K562 (cell line): ENCODE measurements around the gene MRPL40. TPM values are rescaled to one million over a fixed set of nuclear protein-coding genes. Genes with fewer than 3 reads are reported as not detected.

ENCODE experiments used
- ATAC-seq: fragments of 200-7000 bp; cut with Tn5 transposase; 3 replicates; pipeline ENCODE4 v1.9.1; 2020; ENCODE audit warnings: moderate library complexity
- BruUV-seq: library from RNA; stranded (reverse); fragments of 400-500 nt; replicated peaks from 2 replicates; lab custom pipeline; 2021; lab: Mats Ljungman, UMichigan
- CTCF ChIA-PET: fragments of 300-600 bp; formaldehyde crosslinking; extraction: SDS; loops from one replicate; lab custom pipeline; 2021; ENCODE audit warnings: low intra/inter-chr PET ratio; lab: Yijun Ruan, JAX
- POLR2A ChIA-PET: fragments of 300-600, 350-650 bp; sonication (Branson Sonifier 250); formaldehyde crosslinking; extraction: SDS; loops from one replicate; lab custom pipeline; 2021; ENCODE audit warnings: antibody characterized with exemption, inconsistent platforms; lab: Yijun Ruan, JAX
- DNase-seq, 4 experiments: peaks; one replicate each; pipeline versions ENCODE4 v3.0.0 to v3.0.0-alpha.2; 2011 to 2018; ENCODE audit warnings: low spot score in 3 of 4, mixed read lengths in 3 of 4; ENCODE audit errors: extremely low read depth in 1 of 4
- FAIRE-seq: peaks from 2 replicates; lab custom pipeline; 2011; peaks lifted over from hg19 to GRCh38; lab: Jason Lieb, UNC
- H2AFZ ChIP-seq: 2 replicates; pipeline ENCODE4 v1.6.0; 2011; ENCODE audit warnings: low read depth, low read length, control low read depth, inconsistent platforms
- H3K27ac ChIP-seq: fragments of 200-600 bp; 3 replicates; pipeline ENCODE4 v1.8.0; 2011; ENCODE audit warnings: low read depth, mild to moderate bottlenecking, control low read depth, inconsistent platforms, low read length, moderate library complexity, mixed read lengths; ENCODE audit errors: extremely low read depth
- H3K27me3 ChIP-seq, 2 experiments: fragments of 300-600 bp in 1 of 2; 2 replicates in 1 of 2; 3 replicates in 1 of 2; pipeline versions ENCODE4 v1.6.0 to v1.8.0; 2011; ENCODE audit warnings: inconsistent platforms in 2 of 2, low read length in 2 of 2, mild to moderate bottlenecking in 1 of 2, mixed read lengths in 1 of 2, moderate library complexity in 1 of 2; ENCODE audit not compliant: control insufficient read depth in 2 of 2, insufficient read depth in 2 of 2
- H3K36me3 ChIP-seq: fragments of 300-600 bp; 3 replicates; pipeline ENCODE4 v1.8.0; 2011; ENCODE audit warnings: mild to moderate bottlenecking, low read length, inconsistent platforms; ENCODE audit not compliant: control insufficient read depth, insufficient read depth
- H3K4me1 ChIP-seq, 2 experiments: fragments of 200-600 bp in 1 of 2; replicated peaks in 1 of 2; 2 replicates in 1 of 2; 3 replicates in 1 of 2; pipeline versions ENCODE4 v1.5.1 to v1.8.0; 2011; ENCODE audit warnings: inconsistent platforms in 2 of 2, low read length in 2 of 2, mild to moderate bottlenecking in 1 of 2, mixed read lengths in 1 of 2, moderate library complexity in 1 of 2; ENCODE audit not compliant: control insufficient read depth in 2 of 2, insufficient read depth in 2 of 2
- H3K4me2 ChIP-seq: 2 replicates; pipeline ENCODE4 v1.6.1; 2011; ENCODE audit warnings: low read length, control low read depth, inconsistent platforms, mixed read lengths; ENCODE audit not compliant: insufficient read depth
- H3K4me3 ChIP-seq: fragments of 200-600 bp; sonication (generic), shearing (Covaris generic); 2 replicates; pipeline ENCODE4 v1.5.1; 2016; ENCODE audit warnings: control low read depth, inconsistent platforms
- H3K79me2 ChIP-seq: fragments of 200-600 bp; 3 replicates; pipeline ENCODE4 v1.8.0; 2011; ENCODE audit warnings: low read length, inconsistent platforms; ENCODE audit not compliant: control insufficient read depth, insufficient read depth
- H3K9ac ChIP-seq, 2 experiments: 2 replicates each; pipeline versions ENCODE4 v1.6.0 to v1.6.1; 2011; ENCODE audit warnings: low read depth in 2 of 2, low read length in 2 of 2, control low read depth in 1 of 2, inconsistent platforms in 1 of 2, mild to moderate bottlenecking in 1 of 2, mixed read lengths in 1 of 2; ENCODE audit not compliant: insufficient read depth in 1 of 2
- H3K9me1 ChIP-seq: one replicate; pipeline ENCODE4 v1.6.0; 2011; ENCODE audit warnings: inconsistent platforms, mild to moderate bottlenecking, low read length, moderate library complexity; ENCODE audit not compliant: control insufficient read depth, insufficient read depth
- H3K9me3 ChIP-seq: replicated peaks from 2 replicates; pipeline ENCODE4 v1.5.1; 2011; ENCODE audit warnings: low read depth, low read length, inconsistent platforms; ENCODE audit not compliant: control insufficient read depth, insufficient read depth
- H4K20me1 ChIP-seq: replicated peaks from 2 replicates; pipeline ENCODE4 v1.6.1; 2011; ENCODE audit warnings: low read length, inconsistent platforms, mixed read lengths; ENCODE audit not compliant: control insufficient read depth, insufficient read depth
- CBX2 ChIP-seq: fragments of 200-600 bp; sonication (generic); IDR thresholded peaks from one replicate; pipeline ENCODE4 v1.6.1; 2012; ENCODE audit warnings: mild to moderate bottlenecking, low read length, inconsistent platforms; ENCODE audit not compliant: insufficient read depth, poor library complexity, severe bottlenecking
- CREB3L1 ChIP-seq: fragments of 450-650 bp; IDR thresholded peaks from 2 replicates; pipeline ENCODE4 v1.6.1; 2014; ENCODE audit warnings: low read depth, mild to moderate bottlenecking, moderate library complexity, borderline replicate concordance
- HMG20B ChIP-seq: fragments of 250-450 bp; sonication (Bioruptor Pico); IDR thresholded peaks from 2 replicates; pipeline ENCODE4 v1.5.0; 2021; ENCODE audit warnings: mild to moderate bottlenecking
- NFIC ChIP-seq: fragments of 450-650 bp; IDR thresholded peaks from 2 replicates; pipeline ENCODE4 v1.6.1; 2017; ENCODE audit warnings: mild to moderate bottlenecking, inconsistent platforms
- NFXL1 ChIP-seq: fragments of 450-650 bp; formaldehyde crosslinking; IDR thresholded peaks from 2 replicates; pipeline ENCODE4 v1.4.0; 2021; ENCODE audit warnings: mild to moderate bottlenecking
- PURB ChIP-seq: sonication (generic); formaldehyde crosslinking; IDR thresholded peaks from 2 replicates; pipeline ENCODE4 v1.9.0; 2021; ENCODE audit warnings: low read depth, mild to moderate bottlenecking, missing genetic modification reagents
- SNIP1 ChIP-seq: fragments of 450-650 bp; IDR thresholded peaks from 2 replicates; pipeline ENCODE4 v1.7.1; 2017; ENCODE audit warnings: low read depth, mild to moderate bottlenecking
- ZKSCAN3 ChIP-seq: fragments of 250-450 bp; sonication (Bioruptor Pico); IDR thresholded peaks from 2 replicates; pipeline ENCODE4 v1.4.0; 2020
- ZNF764 ChIP-seq: fragments of 250-450 bp; sonication (Bioruptor Pico); IDR thresholded peaks from 2 replicates; pipeline ENCODE4 v1.4.0; 2020; ENCODE audit warnings: low read depth, mild to moderate bottlenecking, moderate library complexity
- WGBS: fragments of 100-300 bp; shearing (Covaris generic); methylation state at CpG from one replicate; pipeline ENCODE4 v1.1.6; 2016; ENCODE audit warnings: low coverage, mixed read lengths; ENCODE audit not compliant: insufficient coverage; ENCODE audit errors: missing lambda C conversion rate; 5-methylcytosine and 5-hydroxymethylcytosine counted together
- in situ Hi-C: fragments of 300-500 bp; cut with MboI; formaldehyde crosslinking; loops from 4 replicates; pipeline ENCODE4 v1.15.0; 2018; ENCODE audit warnings: inconsistent platforms, mixed read lengths
- intact Hi-C: fragments of 100-400 bp; cut with micrococcal nuclease; formaldehyde crosslinking; loops from 2 replicates; pipeline ENCODE4 v1.14.2; 2022
- polyA plus RNA-seq, 8 experiments: library from polyadenylated mRNA; depleted of rRNA in 4 of 8; stranded (reverse) in 5 of 8; unstranded in 3 of 8; fragments of >200 nt; fragmentation: Nextera tagmentation in 2 of 8; fragmentation: Illumina TruSeq in 1 of 8; extraction: Ambion mirVana in 2 of 8; extraction: Trizol in 1 of 8; gene quantifications; 2 replicates each; pipeline versions ENCODE4 v1.2.1 to v1.2.3, GENCODE V29; 2011 to 2014; ENCODE audit warnings: inconsistent platforms in 1 of 8, missing spikeins in 1 of 8
- total RNA-seq, 7 experiments: library from RNA; depleted of rRNA in 6 of 7; stranded (reverse); fragments of >200 nt in 6 of 7; fragmentation: Illumina TruSeq in 2 of 7; extraction: Trizol in 2 of 7; gene quantifications; 2 replicates each; pipeline versions ENCODE4 v1.2.1 to v1.2.3, GENCODE V29; 2011 to 2021; ENCODE audit warnings: low replicate concordance in 1 of 7
- TF ChIP-seq, protein P1 (sequence below): fragments of 150-350 bp; IDR thresholded peaks from 2 replicates; pipeline ENCODE4 v1.6.1; 2014; ENCODE audit warnings: low read depth, mild to moderate bottlenecking, low read length, borderline replicate concordance
- TF ChIP-seq, protein P2 (sequence below): IDR thresholded peaks from 3 replicates; pipeline ENCODE4 v1.6.1; 2011; ENCODE audit warnings: borderline replicate concordance, mild to moderate bottlenecking; ENCODE audit not compliant: insufficient read length, insufficient read depth
- TF ChIP-seq, protein P3 (sequence below): conservative IDR thresholded peaks from 2 replicates; pipeline ENCODE4 v1.6.1; 2011; ENCODE audit warnings: low read depth, mild to moderate bottlenecking, low read length; ENCODE audit not compliant: control insufficient read depth

Gene MRPL40
- total and polyA plus RNA-seq, 9 of the 15 experiments (the other 6 are each of a cell fraction or from before 2014, with no cell fraction given), result 132 to 652 (median 208) TPM

GRCh38 chr22:19387575-19387974 lies 44.8 kb upstream of the MRPL40 start (continued):
- TF ChIP-seq, protein P1, sequence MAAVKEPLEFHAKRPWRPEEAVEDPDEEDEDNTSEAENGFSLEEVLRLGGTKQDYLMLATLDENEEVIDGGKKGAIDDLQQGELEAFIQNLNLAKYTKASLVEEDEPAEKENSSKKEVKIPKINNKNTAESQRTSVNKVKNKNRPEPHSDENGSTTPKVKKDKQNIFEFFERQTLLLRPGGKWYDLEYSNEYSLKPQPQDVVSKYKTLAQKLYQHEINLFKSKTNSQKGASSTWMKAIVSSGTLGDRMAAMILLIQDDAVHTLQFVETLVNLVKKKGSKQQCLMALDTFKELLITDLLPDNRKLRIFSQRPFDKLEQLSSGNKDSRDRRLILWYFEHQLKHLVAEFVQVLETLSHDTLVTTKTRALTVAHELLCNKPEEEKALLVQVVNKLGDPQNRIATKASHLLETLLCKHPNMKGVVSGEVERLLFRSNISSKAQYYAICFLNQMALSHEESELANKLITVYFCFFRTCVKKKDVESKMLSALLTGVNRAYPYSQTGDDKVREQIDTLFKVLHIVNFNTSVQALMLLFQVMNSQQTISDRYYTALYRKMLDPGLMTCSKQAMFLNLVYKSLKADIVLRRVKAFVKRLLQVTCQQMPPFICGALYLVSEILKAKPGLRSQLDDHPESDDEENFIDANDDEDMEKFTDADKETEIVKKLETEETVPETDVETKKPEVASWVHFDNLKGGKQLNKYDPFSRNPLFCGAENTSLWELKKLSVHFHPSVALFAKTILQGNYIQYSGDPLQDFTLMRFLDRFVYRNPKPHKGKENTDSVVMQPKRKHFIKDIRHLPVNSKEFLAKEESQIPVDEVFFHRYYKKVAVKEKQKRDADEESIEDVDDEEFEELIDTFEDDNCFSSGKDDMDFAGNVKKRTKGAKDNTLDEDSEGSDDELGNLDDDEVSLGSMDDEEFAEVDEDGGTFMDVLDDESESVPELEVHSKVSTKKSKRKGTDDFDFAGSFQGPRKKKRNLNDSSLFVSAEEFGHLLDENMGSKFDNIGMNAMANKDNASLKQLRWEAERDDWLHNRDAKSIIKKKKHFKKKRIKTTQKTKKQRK, result no peak
- no peak for TF ChIP-seq NFIC

- FAIRE-seq, result no peak
- in situ Hi-C loops (no loop called here), intact Hi-C loops (loop anchor here (10.0 kb wide), 1 partner anchor 231 kb away; no protein-coding TSS in a partner anchor)
- WGBS, result 91% methylated on average over 5 of the region's 5 CpGs
- Histone ChIP-seq H2AFZ (no peak overlapping the region), H3K9me3 (no peaks in the 10 kb centered on the region), H3K9ac (no peak overlapping the region), H3K9me1 (peaks cover 11% of the 10 kb centered on the region), H3K27me3 (no peaks in the 10 kb centered on the region), H3K4me2 (no peak overlapping the region), H3K36me3 (peaks cover 93% of the 10 kb centered on the region), H4K20me1 (0 out of 2 replicates have a peak, but pooled peaks cover 5% of the 10 kb centered on the region), H3K4me1 (peaks cover 28% of the 10 kb centered on the region in 2 experiments), H3K4me3 (no peak overlapping the region), H3K27ac (no peak overlapping the region), H3K79me2 (peaks cover 15% of the 10 kb centered on the region; the same call in 2 of the 3 replicates)
- no peak for ATAC-seq
- ChIA-PET CTCF (no interaction called here), POLR2A (interaction anchor here (0.6 to 15.8 kb wide), 9 partner anchors 13 to 360 kb away, joined by 3 to 245 read pairs (median 4); partner anchors contain the start of genes CDC45 and HIRA)
- no peak for DNase-seq
- BruUV-seq, result no TSS peak
- TF ChIP-seq, protein P2, sequence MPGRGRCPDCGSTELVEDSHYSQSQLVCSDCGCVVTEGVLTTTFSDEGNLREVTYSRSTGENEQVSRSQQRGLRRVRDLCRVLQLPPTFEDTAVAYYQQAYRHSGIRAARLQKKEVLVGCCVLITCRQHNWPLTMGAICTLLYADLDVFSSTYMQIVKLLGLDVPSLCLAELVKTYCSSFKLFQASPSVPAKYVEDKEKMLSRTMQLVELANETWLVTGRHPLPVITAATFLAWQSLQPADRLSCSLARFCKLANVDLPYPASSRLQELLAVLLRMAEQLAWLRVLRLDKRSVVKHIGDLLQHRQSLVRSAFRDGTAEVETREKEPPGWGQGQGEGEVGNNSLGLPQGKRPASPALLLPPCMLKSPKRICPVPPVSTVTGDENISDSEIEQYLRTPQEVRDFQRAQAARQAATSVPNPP, result no peak
- TF ChIP-seq HMG20B (CRISPR knock-in tag) (no peak), NFXL1 (no peak), CBX2 (no peak), SNIP1 (no peak), CREB3L1 (no peak), ZNF764 (CRISPR knock-in tag) (no peak), PURB (CRISPR knock-in tag) (no peak), ZKSCAN3 (CRISPR knock-in tag) (no peak)
- TF ChIP-seq, protein P3, sequence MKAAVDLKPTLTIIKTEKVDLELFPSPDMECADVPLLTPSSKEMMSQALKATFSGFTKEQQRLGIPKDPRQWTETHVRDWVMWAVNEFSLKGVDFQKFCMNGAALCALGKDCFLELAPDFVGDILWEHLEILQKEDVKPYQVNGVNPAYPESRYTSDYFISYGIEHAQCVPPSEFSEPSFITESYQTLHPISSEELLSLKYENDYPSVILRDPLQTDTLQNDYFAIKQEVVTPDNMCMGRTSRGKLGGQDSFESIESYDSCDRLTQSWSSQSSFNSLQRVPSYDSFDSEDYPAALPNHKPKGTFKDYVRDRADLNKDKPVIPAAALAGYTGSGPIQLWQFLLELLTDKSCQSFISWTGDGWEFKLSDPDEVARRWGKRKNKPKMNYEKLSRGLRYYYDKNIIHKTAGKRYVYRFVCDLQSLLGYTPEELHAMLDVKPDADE, result no peak
These were observed 38.6 kb upstream of the MRPL40 start for GRCh38 chr22:19393704-19394103.
